Measurements from ENCODE around the gene CLEC17A. TPM values are rescaled to one million over a fixed set of nuclear protein-coding genes. Genes with fewer than 3 reads are reported as not detected.

CLEC17A gene
- total and polyA plus RNA-seq, 2 of the 13 experiments (the other 11 are each of a cell fraction or from before 2014, with no cell fraction given) = not detected

GRCh38 chr19:14571695-14572490, 11.0 kb upstream of the CLEC17A start, which contains the start of gene NDUFB7 (continued):
- no peak for TF ChIP-seq MNT (IDR thresholded peaks at IDR 0.05)
- no peak; the same call in 1 of the 2 replicates for TF ChIP-seq SMAD1 (CRISPR knock-in tag; IDR thresholded peaks at IDR 0.05; ENCODE audit: borderline replicate concordance, low read depth)
- TF ChIP-seq ZNF432 (CRISPR knock-in tag; IDR thresholded peaks at IDR 0.05; ENCODE audit: borderline replicate concordance) = no peak
- TF ChIP-seq SP1 (IDR thresholded peaks at IDR 0.05) = no peak
- peak; percentile 75 for TF ChIP-seq SP1 (CRISPR knock-in tag; IDR thresholded peaks at IDR 0.05)
- TF ChIP-seq TCF12 (IDR thresholded peaks at IDR 0.05) = no peak
- TF ChIP-seq TCF12 (CRISPR knock-in tag; IDR thresholded peaks at IDR 0.05) = no peak
- no peak for TF ChIP-seq SMC3 (IDR thresholded peaks at IDR 0.05; ENCODE audit: low read length)
- peak; percentile 96 for TF ChIP-seq ZNF44 (CRISPR knock-in tag; IDR thresholded peaks at IDR 0.05)
- no peak for TF ChIP-seq NFIC (IDR thresholded peaks at IDR 0.05; ENCODE audit: low read length)
- no peak; the same call in 1 of the 2 replicates for TF ChIP-seq MLX (CRISPR knock-in tag; IDR thresholded peaks at IDR 0.05)
- peak; percentile 92 for TF ChIP-seq TBX2 (CRISPR knock-in tag; IDR thresholded peaks at IDR 0.05; ENCODE audit: borderline replicate concordance)
- TF ChIP-seq LRRFIP1 (CRISPR knock-in tag; conservative IDR thresholded peaks at IDR 0.05) = no peak
- TF ChIP-seq HDAC6 (IDR thresholded peaks at IDR 0.05; ENCODE audit: low read depth, low read length) = no peak
- 0 out of 2 replicates have a peak, but pooled peaks have one; percentile 71 for TF ChIP-seq ETV6 (CRISPR knock-in tag; conservative IDR thresholded peaks at IDR 0.05)
- TF ChIP-seq ZNF264 (CRISPR knock-in tag; IDR thresholded peaks at IDR 0.05) = 0 out of 2 replicates have a peak, but pooled peaks have one; percentile 78
- TF ChIP-seq ZSCAN25 (CRISPR knock-in tag; IDR thresholded peaks at IDR 0.05) = 0 out of 2 replicates have a peak, but pooled peaks have one; percentile 26
- TF ChIP-seq IKZF4 (CRISPR knock-in tag; IDR thresholded peaks at IDR 0.05; ENCODE audit: borderline replicate concordance, low read depth, not compliant biosample characterization) = peak; percentile 94
- 0 out of 2 replicates have a peak, but pooled peaks have one; percentile 12 for TF ChIP-seq NR2F6 (IDR thresholded peaks at IDR 0.05)
- TF ChIP-seq NR2F6 (CRISPR knock-in tag; IDR thresholded peaks at IDR 0.05) = peak; percentile 74; the same call in 1 of the 2 replicates
- no peak for TF ChIP-seq FOXP1 (IDR thresholded peaks at IDR 0.05)
- TF ChIP-seq FOXP1 (CRISPR knock-in tag; IDR thresholded peaks at IDR 0.05) = 0 out of 2 replicates have a peak, but pooled peaks have one; percentile 27
- TF ChIP-seq MAFG (CRISPR knock-in tag; IDR thresholded peaks at IDR 0.05) = no peak
- peak; percentile 94 for TF ChIP-seq DZIP1 (CRISPR knock-in tag; IDR thresholded peaks at IDR 0.05)
- TF ChIP-seq ISL2 (CRISPR knock-in tag; IDR thresholded peaks at IDR 0.05) = peak; percentile 74
- no peak for TF ChIP-seq RFX3 (CRISPR knock-in tag; IDR thresholded peaks at IDR 0.05)
